GM12878 (cell line): ENCODE measurements around the gene BRCA1.

Experiments
- BMI1 ChIP-seq: fragments of 450-650 bp; IDR thresholded peaks from 2 replicates; pipeline ENCODE4 v1.6.1; 2016; ENCODE audit warnings: mild to moderate bottlenecking, moderate library complexity, borderline replicate concordance
- EZH2 ChIP-seq: IDR thresholded peaks from 2 replicates; pipeline ENCODE4 v1.6.1; 2012; ENCODE audit warnings: low read depth, mild to moderate bottlenecking, control low read depth, inconsistent platforms, low read length, borderline replicate concordance; ENCODE audit not compliant: control insufficient read depth
- IKZF2 ChIP-seq, 2 experiments: fragments of 450-650 bp; IDR thresholded peaks; 2 replicates each; pipeline ENCODE4 v1.6.1; 2017; ENCODE audit warnings: mild to moderate bottlenecking in 2 of 2, moderate library complexity in 2 of 2
- PAX8 ChIP-seq: fragments of 450-650 bp; IDR thresholded peaks from 2 replicates; pipeline ENCODE4 v1.6.1; 2017; ENCODE audit warnings: mild to moderate bottlenecking, moderate library complexity
- TF ChIP-seq, protein P1 (sequence below): IDR thresholded peaks from 2 replicates; pipeline ENCODE4 v1.6.1; 2012; ENCODE audit warnings: low read depth, low read length, improper control_type of control experiment
- TF ChIP-seq, protein P2 (sequence below): IDR thresholded peaks from 2 replicates; pipeline ENCODE4 v1.6.1; 2012; ENCODE audit warnings: low read length, inconsistent platforms

DNA sequence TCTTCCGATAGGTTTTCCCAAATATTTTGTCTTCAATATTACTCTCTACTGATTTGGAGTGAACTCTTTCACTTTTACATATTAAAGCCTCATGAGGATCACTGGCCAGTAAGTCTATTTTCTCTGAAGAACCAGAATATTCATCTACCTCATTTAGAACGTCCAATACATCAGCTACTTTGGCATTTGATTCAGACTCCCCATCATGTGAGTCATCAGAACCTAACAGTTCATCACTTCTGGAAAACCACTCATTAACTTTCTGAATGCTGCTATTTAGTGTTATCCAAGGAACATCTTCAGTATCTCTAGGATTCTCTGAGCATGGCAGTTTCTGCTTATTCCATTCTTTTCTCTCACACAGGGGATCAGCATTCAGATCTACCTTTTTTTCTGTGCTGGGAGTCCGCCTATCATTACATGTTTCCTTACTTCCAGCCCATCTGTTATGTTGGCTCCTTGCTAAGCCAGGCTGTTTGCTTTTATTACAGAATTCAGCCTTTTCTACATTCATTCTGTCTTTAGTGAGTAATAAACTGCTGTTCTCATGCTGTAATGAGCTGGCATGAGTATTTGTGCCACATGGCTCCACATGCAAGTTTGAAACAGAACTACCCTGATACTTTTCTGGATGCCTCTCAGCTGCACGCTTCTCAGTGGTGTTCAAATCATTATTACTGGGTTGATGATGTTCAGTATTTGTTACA is 30.9 kb downstream of the BRCA1 start:
- TF ChIP-seq BMI1 = no peak
- no peak for TF ChIP-seq PAX8
- TF ChIP-seq IKZF2 (IDR thresholded peaks at IDR 0.05) = no peak
- TF ChIP-seq, protein P1, sequence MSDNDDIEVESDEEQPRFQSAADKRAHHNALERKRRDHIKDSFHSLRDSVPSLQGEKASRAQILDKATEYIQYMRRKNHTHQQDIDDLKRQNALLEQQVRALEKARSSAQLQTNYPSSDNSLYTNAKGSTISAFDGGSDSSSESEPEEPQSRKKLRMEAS = no peak
- TF ChIP-seq EZH2 = no peak
- TF ChIP-seq, protein P2, sequence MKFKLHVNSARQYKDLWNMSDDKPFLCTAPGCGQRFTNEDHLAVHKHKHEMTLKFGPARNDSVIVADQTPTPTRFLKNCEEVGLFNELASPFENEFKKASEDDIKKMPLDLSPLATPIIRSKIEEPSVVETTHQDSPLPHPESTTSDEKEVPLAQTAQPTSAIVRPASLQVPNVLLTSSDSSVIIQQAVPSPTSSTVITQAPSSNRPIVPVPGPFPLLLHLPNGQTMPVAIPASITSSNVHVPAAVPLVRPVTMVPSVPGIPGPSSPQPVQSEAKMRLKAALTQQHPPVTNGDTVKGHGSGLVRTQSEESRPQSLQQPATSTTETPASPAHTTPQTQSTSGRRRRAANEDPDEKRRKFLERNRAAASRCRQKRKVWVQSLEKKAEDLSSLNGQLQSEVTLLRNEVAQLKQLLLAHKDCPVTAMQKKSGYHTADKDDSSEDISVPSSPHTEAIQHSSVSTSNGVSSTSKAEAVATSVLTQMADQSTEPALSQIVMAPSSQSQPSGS = no peak
